ENCODE results near the gene NCOA1. TPM values are rescaled to one million over a fixed set of nuclear protein-coding genes. Genes with fewer than 3 reads are reported as not detected.

NCOA1 gene
- total RNA-seq, 1 experiment from 2014 or later, result 11.6 TPM

GRCh38 chr2:24451805-24452501 is 39.1 kb upstream of the NCOA1 start:
- TF ChIP-seq, protein P1, sequence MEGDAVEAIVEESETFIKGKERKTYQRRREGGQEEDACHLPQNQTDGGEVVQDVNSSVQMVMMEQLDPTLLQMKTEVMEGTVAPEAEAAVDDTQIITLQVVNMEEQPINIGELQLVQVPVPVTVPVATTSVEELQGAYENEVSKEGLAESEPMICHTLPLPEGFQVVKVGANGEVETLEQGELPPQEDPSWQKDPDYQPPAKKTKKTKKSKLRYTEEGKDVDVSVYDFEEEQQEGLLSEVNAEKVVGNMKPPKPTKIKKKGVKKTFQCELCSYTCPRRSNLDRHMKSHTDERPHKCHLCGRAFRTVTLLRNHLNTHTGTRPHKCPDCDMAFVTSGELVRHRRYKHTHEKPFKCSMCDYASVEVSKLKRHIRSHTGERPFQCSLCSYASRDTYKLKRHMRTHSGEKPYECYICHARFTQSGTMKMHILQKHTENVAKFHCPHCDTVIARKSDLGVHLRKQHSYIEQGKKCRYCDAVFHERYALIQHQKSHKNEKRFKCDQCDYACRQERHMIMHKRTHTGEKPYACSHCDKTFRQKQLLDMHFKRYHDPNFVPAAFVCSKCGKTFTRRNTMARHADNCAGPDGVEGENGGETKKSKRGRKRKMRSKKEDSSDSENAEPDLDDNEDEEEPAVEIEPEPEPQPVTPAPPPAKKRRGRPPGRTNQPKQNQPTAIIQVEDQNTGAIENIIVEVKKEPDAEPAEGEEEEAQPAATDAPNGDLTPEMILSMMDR (conservative IDR thresholded peaks at IDR 0.05), result no peak
- no peak for TF ChIP-seq EZH2 (IDR thresholded peaks at IDR 0.05; ENCODE audit: low read depth)
- Histone ChIP-seq H3K36me3 (ENCODE audit: low read depth) (no peaks in the 10 kb centered on the region), H3K27me3 (ENCODE audit: insufficient read depth, low read depth) (no peaks in the 10 kb centered on the region), H3F3A (ENCODE audit: insufficient read depth, low read depth) (no peaks in the 10 kb centered on the region), H4K20me1 (ENCODE audit: insufficient read depth) (no peaks in the 10 kb centered on the region), H3K4me3 (no peak overlapping the region), H3K9me2 (ENCODE audit: insufficient read depth) (no peaks in the 10 kb centered on the region), H3K27ac (no peak overlapping the region), H3K79me2 (ENCODE audit: low read depth) (no peaks in the 10 kb centered on the region), H3K4me2 (no peak overlapping the region), H3K9me3 (ENCODE audit: insufficient read depth, low read depth) (peaks cover 7% of the 10 kb centered on the region; the same call in 1 of the 2 replicates), H3K4me1 (replicated peaks; ENCODE audit: insufficient read depth) (peaks cover 9% of the 10 kb centered on the region; the same call in 1 of the 2 replicates), H2AFZ (no peak overlapping the region)
- BruUV-seq (replicated peaks), result no TSS peak
- intact Hi-C loops (cut with micrococcal nuclease; ENCODE audit: unreplicated experiment), result no loop called here
- ChIA-PET POLR2A (ENCODE audit: unreplicated experiment) (no interaction called here), CTCF (no interaction called here)
- DNase-seq, result no peak

- Histone ChIP-seq H3F3A (ENCODE audit: insufficient read depth, low read depth) (no peaks in the 10 kb centered on the region), H2AFZ (no peak overlapping the region), H3K27me3 (ENCODE audit: insufficient read depth, low read depth) (no peaks in the 10 kb centered on the region), H3K79me2 (ENCODE audit: low read depth) (no peaks in the 10 kb centered on the region), H3K27ac (no peak overlapping the region), H3K4me2 (no peak overlapping the region), H3K9me2 (ENCODE audit: insufficient read depth) (no peaks in the 10 kb centered on the region), H4K20me1 (ENCODE audit: insufficient read depth) (no peaks in the 10 kb centered on the region), H3K4me1 (replicated peaks; ENCODE audit: insufficient read depth) (peaks cover 10% of the 10 kb centered on the region; the same call in 1 of the 2 replicates), H3K9me3 (ENCODE audit: insufficient read depth, low read depth) (peaks cover 7% of the 10 kb centered on the region; the same call in 1 of the 2 replicates), H3K36me3 (ENCODE audit: low read depth) (no peaks in the 10 kb centered on the region), H3K4me3 (no peak overlapping the region)
- no peak for TF ChIP-seq EZH2 (IDR thresholded peaks at IDR 0.05; ENCODE audit: low read depth)
- TF ChIP-seq, protein P1 (conservative IDR thresholded peaks at IDR 0.05), result no peak
- BruUV-seq (replicated peaks), result no TSS peak
- ChIA-PET CTCF (no interaction called here), POLR2A (ENCODE audit: unreplicated experiment) (interaction anchor here (0.5 kb wide), 1 partner anchor 65 kb away, joined by 4 read pairs; no protein-coding TSS in a partner anchor)
- intact Hi-C loops (cut with micrococcal nuclease; ENCODE audit: unreplicated experiment), result no loop called here
- no peak for DNase-seq
These were observed 38.6 kb upstream of the NCOA1 start for GRCh38 chr2:24452502-24452885.

DNA sequence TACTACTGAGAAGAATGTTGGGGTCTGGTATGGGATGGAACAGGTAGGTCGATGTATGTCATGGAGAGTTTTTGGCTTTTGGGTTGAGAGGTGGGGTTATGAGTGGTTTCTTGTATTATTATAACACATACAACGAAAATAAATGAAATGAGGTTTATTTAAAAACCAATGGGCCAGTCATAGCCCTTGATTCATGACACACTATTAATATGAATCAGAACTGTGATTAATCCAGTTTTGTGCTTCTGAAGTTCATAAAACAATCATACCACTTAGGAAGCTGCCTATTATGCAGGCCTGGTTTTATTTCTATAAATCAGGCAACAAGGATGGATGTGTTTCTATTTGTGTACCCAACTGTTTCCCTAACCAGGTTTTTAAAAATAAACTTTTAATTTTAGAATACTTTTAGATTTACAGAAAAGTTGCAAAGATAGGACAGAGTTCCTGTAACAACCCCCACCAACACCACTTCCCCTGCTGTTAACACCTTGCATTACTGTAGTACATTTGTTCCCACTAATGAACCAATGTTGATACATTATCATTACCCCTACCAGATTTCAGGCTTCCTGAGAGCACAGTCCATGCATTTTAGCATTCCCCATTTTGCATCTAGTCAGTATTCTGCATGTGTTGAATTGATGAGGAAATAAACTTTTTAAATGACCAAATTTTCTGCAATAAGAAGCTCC is 37.5 kb upstream of the NCOA1 start:
- ChIA-PET POLR2A (ENCODE audit: unreplicated experiment) (no interaction called here), CTCF (no interaction called here)
- no peaks in the 10 kb centered on the region for H3K9me2 ChIP-seq (ENCODE audit: insufficient read depth)
- H3F3A ChIP-seq (ENCODE audit: insufficient read depth, low read depth), result no peaks in the 10 kb centered on the region
- no peak for DNase-seq
- no peak overlapping the region for H2AFZ ChIP-seq
- H4K20me1 ChIP-seq (ENCODE audit: insufficient read depth), result no peaks in the 10 kb centered on the region
- TF ChIP-seq EZH2 (IDR thresholded peaks at IDR 0.05; ENCODE audit: low read depth), result no peak
- TF ChIP-seq, protein P1 (conservative IDR thresholded peaks at IDR 0.05), result no peak
- no peaks in the 10 kb centered on the region for H3K79me2 ChIP-seq (ENCODE audit: low read depth)
- intact Hi-C loops (cut with micrococcal nuclease; ENCODE audit: unreplicated experiment), result no loop called here
- peaks cover 10% of the 10 kb centered on the region; the same call in 1 of the 2 replicates for H3K4me1 ChIP-seq (replicated peaks; ENCODE audit: insufficient read depth)
- no peak overlapping the region for H3K27ac ChIP-seq
- H3K4me3 ChIP-seq, result no peak overlapping the region
- peaks cover 7% of the 10 kb centered on the region; the same call in 1 of the 2 replicates for H3K9me3 ChIP-seq (ENCODE audit: insufficient read depth, low read depth)
- BruUV-seq (replicated peaks), result no TSS peak
- H3K36me3 ChIP-seq (ENCODE audit: low read depth), result no peaks in the 10 kb centered on the region
- H3K27me3 ChIP-seq (ENCODE audit: insufficient read depth, low read depth), result no peaks in the 10 kb centered on the region
- no peak overlapping the region for H3K4me2 ChIP-seq
